Astrocyte (in vitro differentiated cells and primary cell): ENCODE data around the gene CKAP5. TPM values are rescaled to one million over a fixed set of nuclear protein-coding genes. Genes with fewer than 3 reads are reported as not detected.
A peak's percentile ranks its signal among the peaks of the same experiment; 100 is the strongest.

Experiments used
- DNase-seq: peaks from one replicate; pipeline ENCODE4 v3.0.0-alpha.2; 2010; ENCODE audit warnings: low read depth
- FAIRE-seq: peaks from 2 replicates; lab custom pipeline; 2011; peaks lifted over from hg19 to GRCh38; lab: Jason Lieb, UNC
- H2AFZ ChIP-seq: 2 replicates; pipeline ENCODE4 v1.6.0; 2012; ENCODE audit warnings: low read depth, low read length, inconsistent platforms
- H3K27ac ChIP-seq: 2 replicates; pipeline ENCODE4 v1.5.1; 2011; ENCODE audit warnings: low read depth, low read length, inconsistent platforms
- H3K27me3 ChIP-seq: 2 replicates; pipeline ENCODE4 v1.6.0; 2011; ENCODE audit warnings: low read length, inconsistent platforms; ENCODE audit not compliant: insufficient read depth
- H3K36me3 ChIP-seq: 2 replicates; pipeline ENCODE4 v1.5.1; 2011; ENCODE audit warnings: low read length, inconsistent platforms; ENCODE audit not compliant: insufficient read depth
- H3K4me1 ChIP-seq: 2 replicates; pipeline ENCODE4 v1.5.1; 2011; ENCODE audit warnings: low read length, inconsistent platforms; ENCODE audit not compliant: insufficient read depth
- H3K4me2 ChIP-seq: 2 replicates; pipeline ENCODE4 v1.6.0; 2012; ENCODE audit warnings: low read length, inconsistent platforms
- H3K4me3 ChIP-seq: 2 replicates; pipeline ENCODE4 v1.5.1; 2011; ENCODE audit warnings: low read depth, mild to moderate bottlenecking, low read length, inconsistent platforms; ENCODE audit not compliant: insufficient read depth
- H3K79me2 ChIP-seq: 2 replicates; pipeline ENCODE4 v1.6.0; 2012; ENCODE audit warnings: mild to moderate bottlenecking, low read length, inconsistent platforms; ENCODE audit not compliant: insufficient read depth
- H3K9ac ChIP-seq: 2 replicates; pipeline ENCODE4 v1.6.0; 2012; ENCODE audit warnings: mild to moderate bottlenecking, low read length, inconsistent platforms
- H3K9me3 ChIP-seq: 2 replicates; pipeline ENCODE4 v1.5.1; 2012; ENCODE audit warnings: low read depth, mild to moderate bottlenecking, low read length, inconsistent platforms; ENCODE audit not compliant: insufficient read depth
- H4K20me1 ChIP-seq: 2 replicates; pipeline ENCODE4 v1.6.0; 2012; ENCODE audit warnings: low read length, inconsistent platforms; ENCODE audit not compliant: insufficient read depth
- H3K27ac Mint-ChIP-seq: one replicate; pipeline ENCODE4 v1.8.0; 2021; ENCODE audit warnings: mild to moderate bottlenecking, mixed read lengths; ENCODE audit not compliant: unreplicated experiment
- H3K27me3 Mint-ChIP-seq: one replicate; pipeline ENCODE4 v1.8.0; 2021; ENCODE audit warnings: low read depth, mixed read lengths; ENCODE audit not compliant: unreplicated experiment
- H3K36me3 Mint-ChIP-seq: one replicate; pipeline ENCODE4 v1.8.0; 2021; ENCODE audit warnings: low read depth, mixed read lengths; ENCODE audit not compliant: unreplicated experiment
- H3K4me1 Mint-ChIP-seq: one replicate; pipeline ENCODE4 v1.8.0; 2021; ENCODE audit warnings: low read depth, mixed read lengths; ENCODE audit not compliant: unreplicated experiment
- H3K4me3 Mint-ChIP-seq: one replicate; pipeline ENCODE4 v1.8.0; 2021; ENCODE audit warnings: mild to moderate bottlenecking, moderate library complexity, mixed read lengths; ENCODE audit not compliant: unreplicated experiment
- H3K9me3 Mint-ChIP-seq: one replicate; pipeline ENCODE4 v1.8.0; 2021; ENCODE audit warnings: mild to moderate bottlenecking, mixed read lengths; ENCODE audit not compliant: unreplicated experiment
- CTCF ChIP-seq: IDR thresholded peaks from 2 replicates; pipeline ENCODE4 v1.5.1; 2011; ENCODE audit warnings: low read depth, mild to moderate bottlenecking, inconsistent platforms, low read length, moderate library complexity; ENCODE audit not compliant: insufficient read depth
- EZH2 ChIP-seq: IDR thresholded peaks from 2 replicates; pipeline ENCODE4 v1.6.1; 2012; ENCODE audit warnings: mild to moderate bottlenecking, low read length, inconsistent platforms; ENCODE audit not compliant: insufficient read depth
- microRNA-seq: library from miRNA; unstranded; fragments of <30 nt; microRNA quantifications from one replicate; pipeline ENCODE4 v1.2.0, GENCODE V29; 2020
- total RNA-seq: library from RNA; stranded (reverse); gene quantifications from 2 replicates; pipeline ENCODE4 v1.2.1, GENCODE V29; 2021

CKAP5 gene
- total RNA-seq, 1 donor from 2014 or later: 99.9 TPM

GRCh38 chr11:46693597-46694012 is 152.5 kb downstream of the CKAP5 start:
- Histone ChIP-seq H3K9me3 (no peaks in the 10 kb centered on the region), H3K4me1 (peaks cover 16% of the 10 kb centered on the region), H3K4me2 (no peak overlapping the region), H3K79me2 (peaks cover 42% of the 10 kb centered on the region), H3K36me3 (peaks cover 28% of the 10 kb centered on the region), H4K20me1 (peaks cover 26% of the 10 kb centered on the region), H3K9ac (peak overlapping the region; percentile 23), H2AFZ (no peak overlapping the region), H3K27ac (peak overlapping the region; percentile 43), H3K27me3 (no peaks in the 10 kb centered on the region), H3K4me3 (no peak overlapping the region)
- TF ChIP-seq EZH2: no peak
- TF ChIP-seq CTCF: no peak
- Mint-ChIP-seq H3K36me3 (peaks cover 17% of the 10 kb centered on the region), H3K4me1 (peaks cover 45% of the 10 kb centered on the region), H3K27me3 (no peaks in the 10 kb centered on the region), H3K9me3 (no peaks in the 10 kb centered on the region), H3K4me3 (no peak overlapping the region), H3K27ac (peak overlapping the region; percentile 91)
- FAIRE-seq (no peak), DNase-seq (peak; percentile 58)

Small RNA genes within 50 kb of the gene (microRNA-seq; reads per million reads assigned to microRNA genes)
- 2.5 reads per million for gene MIR5582

Other genes starting within 250 kb of the CKAP5 start
- gene HARBI1, start 229.1 kb downstream of the CKAP5 start, total RNA-seq: 7.9 and 8.1 TPM in 2 replicates
- gene ATG13, start 228.7 kb downstream of the CKAP5 start, total RNA-seq: 116 and 117 TPM in 2 replicates
- 116 and 129 TPM in 2 replicates for gene ARHGAP1, start 145.7 kb downstream of the CKAP5 start, total RNA-seq
- gene ZNF408, start 145.2 kb downstream of the CKAP5 start, total RNA-seq: 18.3 and 20.3 TPM in 2 replicates
- 0.57 and 0.60 TPM in 2 replicates for gene F2, start 127.1 kb downstream of the CKAP5 start, total RNA-seq
- 19.0 and 19.9 TPM in 2 replicates for gene LRP4, start 72.3 kb upstream of the CKAP5 start, total RNA-seq
- gene CSTPP1, start 90.5 kb upstream of the CKAP5 start, total RNA-seq: 29.6 and 34.2 TPM in 2 replicates